Embryonic facial prominence (tissue), 1 donor: ENCODE data around the gene SLC1A2.

ENCODE experiments used
- DNase-seq: peaks from one replicate; pipeline ENCODE4 v3.0.0-alpha.2; 2016; ENCODE audit errors: extremely low spot score

Gene SLC1A2

DNA sequence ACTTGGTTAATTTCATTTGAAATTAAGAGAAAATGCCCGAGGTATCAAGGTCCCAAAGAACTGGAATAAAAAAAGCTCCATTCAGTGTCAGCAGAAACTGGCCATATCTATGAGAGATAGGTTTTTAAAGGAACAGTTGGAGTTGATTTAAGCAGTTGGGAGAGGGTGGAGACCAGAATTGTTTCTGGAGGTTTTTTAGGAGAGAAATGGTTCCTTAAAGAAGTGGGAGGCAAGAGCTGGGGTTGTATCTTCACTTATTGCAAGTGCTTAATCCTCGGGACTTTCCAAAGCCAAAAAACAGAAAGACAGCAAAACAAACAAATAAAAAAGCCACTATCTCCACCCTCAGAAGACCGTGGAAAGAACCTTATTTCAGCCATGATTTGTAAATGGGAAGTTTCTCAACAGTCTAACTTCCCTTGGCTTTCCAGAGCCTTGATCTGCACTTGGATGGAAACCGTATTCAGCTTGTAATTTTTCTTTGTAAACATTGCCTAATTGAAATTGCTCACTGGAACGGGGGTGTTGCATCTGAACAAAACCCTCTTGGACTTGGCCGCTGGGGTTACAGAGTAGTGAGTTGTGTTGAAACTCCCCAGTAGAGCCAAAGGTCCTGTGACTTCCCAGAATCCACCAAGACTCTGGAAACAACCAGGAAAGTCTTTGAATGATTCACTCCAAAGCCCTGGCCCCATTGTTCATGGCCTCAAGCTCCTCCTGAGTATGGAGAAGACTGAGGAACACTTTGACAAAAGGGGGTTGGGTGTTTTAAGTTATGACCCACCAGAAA is 115.6 kb downstream of the SLC1A2 start:
- DNase-seq, result no peak

DNA sequence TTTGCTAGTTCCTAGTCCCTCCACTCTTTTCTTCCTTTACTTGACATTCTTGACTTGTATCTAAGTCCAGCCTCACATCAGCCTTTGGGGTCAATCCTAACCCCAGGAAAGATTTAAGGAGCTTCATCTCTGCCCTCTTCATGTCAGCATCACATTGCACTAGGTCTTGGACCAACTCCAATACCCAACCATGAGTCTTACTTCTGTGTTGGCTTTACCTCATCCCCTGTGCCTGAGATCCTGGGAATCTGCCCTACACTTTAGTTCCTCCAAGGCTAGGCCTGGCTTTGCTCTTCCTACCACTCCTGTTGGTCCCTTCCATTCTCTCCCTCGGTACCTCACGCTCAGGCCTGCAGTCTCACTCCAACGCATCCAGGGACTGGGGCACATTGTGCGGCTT is 117.0 kb downstream of the SLC1A2 start:
- DNase-seq, result no peak

DNA sequence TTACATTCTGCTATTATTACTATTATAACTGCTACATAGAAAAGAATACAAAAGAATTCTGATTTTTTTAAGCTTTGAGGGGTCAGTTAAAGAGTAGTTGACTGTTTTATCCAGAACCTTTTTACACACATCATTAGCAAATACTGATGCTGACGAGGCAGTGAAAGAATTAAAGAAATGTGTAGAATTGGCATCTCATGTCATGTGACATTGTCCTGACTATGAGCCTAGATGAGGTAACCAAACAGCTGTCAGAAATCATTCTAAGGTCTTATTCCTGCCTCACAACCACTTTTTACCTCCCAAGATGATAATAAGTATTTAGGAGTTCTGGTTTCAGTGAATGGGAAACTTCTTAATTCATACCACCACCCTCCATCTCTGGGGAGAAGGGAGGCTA is 121.0 kb downstream of the SLC1A2 start:
- no peak for DNase-seq

DNA sequence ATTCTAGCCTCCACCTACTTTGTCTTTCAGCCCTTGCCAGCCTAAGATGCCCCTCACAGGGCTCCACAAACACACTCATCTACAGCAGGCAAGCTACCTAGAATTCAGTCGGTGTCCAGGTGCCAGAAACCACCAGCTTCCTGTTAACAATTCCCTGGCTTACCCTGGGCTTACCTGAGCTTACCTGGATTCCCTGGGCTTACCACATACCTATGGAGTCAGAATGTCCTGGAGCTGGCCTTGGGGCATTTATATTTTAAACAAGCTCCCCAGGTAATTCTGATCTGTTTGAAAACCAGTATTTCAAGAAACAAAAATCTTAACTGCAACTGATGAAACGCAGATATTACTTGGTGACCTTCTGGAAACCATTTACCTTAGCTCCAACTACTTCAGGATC is 123.6 kb downstream of the SLC1A2 start:
- DNase-seq, result no peak

DNA sequence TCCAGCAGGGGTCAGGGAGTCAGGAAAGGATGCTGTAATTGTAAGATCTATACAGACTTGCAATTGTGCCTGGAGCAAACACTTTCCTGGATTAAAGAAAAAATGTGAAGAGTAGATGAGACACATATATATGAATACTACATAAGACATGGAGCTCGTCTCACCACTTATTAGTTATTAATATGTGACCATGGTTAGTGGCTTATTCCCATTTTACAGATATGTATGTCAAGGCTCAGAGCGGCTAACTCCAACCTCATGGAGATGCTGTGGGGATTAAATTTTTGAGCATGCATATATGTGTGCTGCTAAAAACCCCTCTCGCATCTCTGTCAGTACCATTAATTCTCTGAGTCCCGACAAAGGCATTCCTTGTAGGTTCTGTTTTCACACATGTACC is 125.7 kb downstream of the SLC1A2 start:
- DNase-seq, result no peak

DNA sequence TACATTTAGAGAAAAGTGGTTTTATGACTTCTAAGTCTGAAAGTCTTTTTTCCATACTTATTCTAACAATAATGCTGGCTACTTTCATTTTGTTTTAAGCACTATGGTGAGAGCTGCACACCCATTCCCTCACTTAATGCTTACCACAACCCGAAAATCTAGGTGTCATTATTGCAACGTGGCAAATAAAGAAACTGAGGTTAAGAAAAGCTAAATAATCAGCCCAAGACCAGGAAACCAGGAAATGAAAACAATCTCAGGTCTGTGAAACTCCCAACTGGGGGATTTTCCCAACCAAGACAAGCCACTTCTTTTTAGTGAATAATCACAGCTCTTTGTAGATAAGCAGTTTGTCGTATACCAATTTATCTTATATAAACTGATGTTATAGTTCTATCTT is 126.3 kb downstream of the SLC1A2 start:
- no peak for DNase-seq

DNA sequence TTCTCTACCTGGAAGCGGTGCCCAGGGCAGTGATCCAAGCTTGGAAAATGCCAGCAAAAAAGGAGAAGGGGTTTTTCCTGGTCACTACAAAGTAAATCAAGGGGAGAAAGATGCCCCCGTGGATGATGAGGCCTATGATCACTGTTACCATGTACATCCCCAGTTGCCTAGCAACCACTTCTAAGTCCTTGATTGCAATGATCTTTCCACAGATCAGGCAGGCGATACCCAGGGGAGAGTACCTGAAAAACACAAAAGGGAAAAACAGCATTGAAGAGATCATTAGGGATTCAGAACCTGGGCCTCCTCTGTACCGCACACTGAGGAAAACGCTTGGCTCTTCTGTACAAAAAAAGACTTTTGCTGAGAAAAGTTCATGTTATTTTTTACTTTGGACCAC is 127.1 kb downstream of the SLC1A2 start:
- DNase-seq, result no peak

DNA sequence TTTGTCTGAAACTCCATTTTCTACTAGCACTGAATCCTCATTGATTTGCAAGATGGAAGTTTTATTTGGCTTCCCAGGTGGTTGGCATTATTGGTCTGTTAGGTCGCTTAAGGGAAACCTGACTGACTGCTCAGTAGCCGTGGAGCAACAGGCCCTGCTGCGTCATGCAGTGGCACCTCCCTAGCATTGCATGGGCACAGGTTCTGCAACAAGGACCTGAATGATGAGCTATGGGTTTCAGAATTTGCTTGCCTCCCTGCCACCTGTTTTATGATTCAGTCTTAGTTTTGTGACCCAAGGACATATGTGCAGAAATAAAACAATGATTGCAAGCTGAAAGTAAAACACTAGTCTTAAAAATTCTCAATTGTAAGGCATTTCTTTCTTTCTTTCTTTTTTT is 128.5 kb downstream of the SLC1A2 start:
- no peak for DNase-seq

DNA sequence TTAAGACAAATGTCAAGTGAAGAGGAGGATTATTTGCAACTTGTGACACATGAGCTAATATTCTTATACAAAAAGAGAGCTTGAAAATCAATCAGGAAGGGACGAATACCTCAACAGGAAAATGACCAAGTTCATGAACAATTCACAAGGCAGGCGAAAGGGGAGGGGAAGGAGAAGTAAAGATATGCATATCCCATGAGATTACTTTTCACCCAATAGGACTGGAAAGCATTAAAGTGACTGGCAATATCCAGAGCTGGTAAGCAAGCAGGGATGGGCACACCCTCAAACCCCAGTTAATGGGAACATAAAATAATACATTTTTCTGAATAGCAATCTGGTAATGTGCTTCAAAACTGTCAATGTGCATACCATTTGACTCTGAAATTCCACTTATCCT is 129.5 kb downstream of the SLC1A2 start:
- DNase-seq, result no peak

DNA sequence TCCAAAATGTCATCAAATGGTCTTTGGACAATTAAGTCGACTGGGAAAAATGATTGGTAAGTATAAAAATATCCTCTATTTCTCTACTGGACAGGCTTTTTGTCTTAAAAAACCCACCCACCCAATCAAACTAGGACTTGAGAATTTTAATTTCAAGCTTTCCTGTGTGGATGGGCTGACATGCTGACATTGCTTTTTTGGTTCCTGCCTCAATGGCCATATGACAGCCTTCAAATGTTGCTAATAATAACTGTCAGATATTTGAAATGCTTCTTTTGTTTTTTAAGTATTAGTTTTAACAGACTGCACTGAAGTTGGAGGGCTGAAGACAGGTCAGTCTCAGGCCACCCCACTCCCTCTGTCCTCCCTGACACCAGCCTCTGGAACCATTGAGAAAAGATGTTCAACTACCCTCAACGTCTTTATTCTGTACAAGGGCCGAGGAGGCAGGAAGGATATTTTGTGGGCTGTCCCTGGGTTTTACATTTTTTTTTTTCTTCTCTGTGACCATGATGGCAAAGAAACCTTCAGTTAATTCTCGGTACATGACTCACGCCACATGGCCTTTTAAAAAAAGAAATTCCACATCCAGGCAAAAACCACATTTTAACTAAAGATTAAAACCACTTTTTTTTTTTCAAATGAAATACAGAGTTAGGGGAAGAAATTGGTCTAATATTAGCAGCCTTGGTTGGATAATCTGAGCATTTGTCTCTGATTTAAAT is 130.4 kb downstream of the SLC1A2 start:
- no peak for DNase-seq

DNA sequence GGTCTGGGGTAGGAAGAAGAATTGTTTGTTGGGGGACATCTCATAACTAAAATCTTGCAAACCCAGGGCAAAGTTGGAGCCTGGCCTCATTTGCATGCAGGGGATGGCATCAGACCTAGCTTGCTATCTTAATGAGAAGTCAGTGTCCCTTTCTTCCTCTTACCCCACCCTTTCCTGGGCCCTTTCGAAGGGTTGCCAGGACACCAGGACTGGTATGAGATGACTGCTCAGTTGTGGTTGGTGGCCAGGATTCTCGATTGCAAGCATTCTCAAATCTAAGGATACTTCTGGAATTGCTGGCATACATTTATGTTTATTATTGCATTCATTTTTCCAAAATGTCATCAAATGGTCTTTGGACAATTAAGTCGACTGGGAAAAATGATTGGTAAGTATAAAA is 131.0 kb downstream of the SLC1A2 start:
- no peak for DNase-seq

DNA sequence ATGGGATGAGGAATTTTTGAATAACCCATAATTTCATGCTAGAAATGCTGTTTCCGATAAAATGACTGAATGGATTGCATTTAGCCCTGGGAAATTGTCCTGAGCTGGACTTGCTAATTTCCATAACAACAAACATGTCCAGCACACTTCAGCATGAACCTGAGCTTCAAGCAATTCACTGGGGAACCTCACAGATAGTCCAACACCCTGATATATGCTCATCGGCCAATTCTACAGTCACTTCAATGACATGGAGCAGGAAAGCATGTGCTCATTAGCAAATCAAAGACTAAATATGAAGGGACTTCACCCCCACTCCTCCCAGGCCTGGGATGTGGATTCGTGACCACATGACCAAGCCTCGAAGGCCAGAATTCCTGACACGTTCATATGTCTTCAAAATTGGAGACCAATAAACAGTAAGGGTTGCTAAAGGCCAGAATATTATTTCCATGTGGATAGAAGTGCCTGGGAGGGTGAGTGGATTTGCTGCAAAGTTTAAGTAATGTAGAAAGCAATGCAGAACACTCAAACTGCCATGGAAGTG is 131.9 kb downstream of the SLC1A2 start:
- DNase-seq, result no peak

DNA sequence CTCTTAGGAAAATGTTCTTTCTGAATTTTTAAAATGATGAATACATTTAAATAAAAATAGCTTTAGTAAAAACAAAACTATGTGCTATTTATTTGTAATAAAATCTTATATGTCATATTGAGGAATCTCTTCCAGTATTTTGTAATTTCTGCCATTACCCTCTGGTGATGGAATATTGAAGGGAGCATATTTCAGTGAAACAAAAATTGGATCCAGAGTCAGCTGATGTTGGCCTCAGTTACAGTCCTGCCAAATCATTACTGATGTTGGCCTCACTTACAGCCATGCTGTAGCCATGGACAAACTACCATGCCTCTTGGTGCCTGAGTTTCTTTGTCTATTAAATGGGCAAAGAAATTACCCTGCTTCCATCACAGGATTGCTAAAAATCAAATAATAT is 133.2 kb downstream of the SLC1A2 start:
- DNase-seq, result no peak

DNA sequence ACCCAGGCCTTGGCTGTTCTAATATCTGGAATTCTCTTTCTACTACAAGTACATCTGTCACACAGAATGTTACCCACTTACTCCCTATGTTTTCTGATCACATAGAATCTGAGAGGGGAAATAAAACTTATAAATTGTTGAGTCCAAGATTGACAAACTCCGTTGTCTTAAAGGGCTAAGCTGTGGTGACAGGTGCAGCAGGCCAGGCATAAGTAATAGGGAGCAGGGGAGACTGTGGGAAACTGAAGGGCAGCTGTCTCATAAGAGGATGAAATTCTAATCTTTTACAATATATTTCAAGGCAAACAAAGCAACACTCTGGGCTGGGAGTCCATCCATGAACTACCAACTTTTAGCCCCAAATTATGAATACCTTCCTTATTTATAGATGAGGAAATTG is 133.9 kb downstream of the SLC1A2 start:
- no peak for DNase-seq

DNA sequence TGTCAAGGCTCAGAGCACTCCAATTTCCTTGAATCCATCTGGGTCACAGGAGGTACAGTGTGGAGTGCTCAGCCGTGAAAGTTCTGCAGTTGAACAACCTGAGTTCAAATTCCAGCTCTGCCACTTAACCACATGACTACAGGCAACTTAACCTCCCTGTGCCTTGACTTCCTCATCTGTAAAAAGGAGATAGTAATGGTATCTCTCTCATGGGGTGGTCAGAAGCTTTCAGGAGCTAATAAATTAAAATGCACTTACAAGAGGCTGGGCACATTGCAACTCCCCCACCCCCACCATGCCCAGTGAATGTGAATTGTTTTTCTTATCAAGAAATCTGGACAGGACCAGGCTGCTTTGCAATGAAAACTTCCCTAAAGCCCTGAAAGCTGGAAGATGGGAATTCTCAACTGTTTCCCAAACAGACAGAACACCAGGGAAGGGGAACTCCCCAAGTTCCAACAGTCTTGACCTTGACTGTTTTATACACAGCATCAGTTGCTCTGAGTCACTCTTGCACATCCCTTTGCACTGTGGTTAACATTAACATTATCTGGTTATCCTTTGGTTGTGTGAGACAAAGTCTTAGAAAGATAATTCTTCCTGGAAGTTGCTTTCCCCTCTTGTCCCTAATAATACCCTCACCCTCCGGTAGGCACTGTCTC is 137.0 kb downstream of the SLC1A2 start:
- no peak for DNase-seq

DNA sequence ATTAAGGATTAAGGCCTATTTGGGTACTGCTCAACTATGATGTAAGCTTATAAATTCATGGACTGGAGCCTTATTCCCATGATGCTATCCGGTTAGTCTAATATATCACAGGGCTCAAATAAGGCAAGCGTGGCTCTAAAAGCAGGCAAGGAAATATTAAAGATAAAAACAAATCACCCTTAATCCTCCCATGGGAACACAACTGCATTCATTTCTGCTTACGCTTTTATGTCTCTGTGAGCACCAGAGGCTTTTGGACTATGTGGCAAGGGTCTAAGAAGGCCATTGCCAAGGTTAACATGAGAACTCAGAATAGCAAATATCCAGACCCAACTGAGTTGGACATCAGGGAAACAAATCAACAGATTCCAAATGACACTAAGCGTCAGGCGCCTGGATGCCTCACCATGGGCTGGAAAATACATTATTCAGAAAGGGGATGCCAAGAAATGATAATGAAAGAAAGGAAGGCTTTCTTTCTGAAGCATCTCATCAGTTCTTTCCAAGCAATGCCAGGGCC is 138.1 kb downstream of the SLC1A2 start:
- no peak for DNase-seq

DNA sequence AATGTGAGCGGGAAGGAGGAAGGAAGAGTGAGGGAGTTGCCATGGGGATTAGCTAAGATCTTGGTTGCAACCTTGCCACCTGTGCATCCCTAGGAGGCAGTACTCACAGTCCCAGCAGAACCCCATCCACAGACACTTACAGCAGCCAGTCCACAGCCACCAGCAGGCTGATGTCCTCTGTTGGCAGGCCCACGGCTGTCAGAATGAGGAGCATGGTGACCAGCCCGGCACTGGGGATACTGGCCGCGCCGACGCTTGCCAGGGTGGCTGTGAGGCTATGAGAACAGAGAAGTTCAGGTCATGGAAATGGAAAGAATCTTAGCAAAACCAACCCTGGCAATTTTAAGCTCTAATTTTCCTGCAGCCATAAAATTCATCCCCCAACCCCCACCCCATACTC is 138.6 kb downstream of the SLC1A2 start:
- DNase-seq, result no peak

DNA sequence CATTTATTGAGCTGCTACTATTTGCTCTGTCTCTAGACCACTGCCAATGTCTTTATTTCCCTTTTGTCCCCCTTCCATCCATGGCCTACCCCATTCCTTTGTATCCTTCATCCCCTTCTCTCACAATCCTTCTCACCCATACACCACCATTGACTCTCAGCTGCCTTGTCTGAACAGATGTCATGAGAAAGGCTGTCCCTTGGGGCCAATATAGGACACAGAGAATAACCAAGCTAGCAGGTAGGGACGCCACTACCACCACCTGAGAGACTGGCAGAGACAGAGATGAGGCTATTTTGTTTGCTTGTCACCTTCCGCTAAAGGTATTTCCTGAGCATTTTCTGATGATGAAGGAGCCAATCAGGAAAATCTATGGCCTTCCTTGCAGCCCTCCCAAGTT is 141.5 kb downstream of the SLC1A2 start:
- DNase-seq, result no peak

DNA sequence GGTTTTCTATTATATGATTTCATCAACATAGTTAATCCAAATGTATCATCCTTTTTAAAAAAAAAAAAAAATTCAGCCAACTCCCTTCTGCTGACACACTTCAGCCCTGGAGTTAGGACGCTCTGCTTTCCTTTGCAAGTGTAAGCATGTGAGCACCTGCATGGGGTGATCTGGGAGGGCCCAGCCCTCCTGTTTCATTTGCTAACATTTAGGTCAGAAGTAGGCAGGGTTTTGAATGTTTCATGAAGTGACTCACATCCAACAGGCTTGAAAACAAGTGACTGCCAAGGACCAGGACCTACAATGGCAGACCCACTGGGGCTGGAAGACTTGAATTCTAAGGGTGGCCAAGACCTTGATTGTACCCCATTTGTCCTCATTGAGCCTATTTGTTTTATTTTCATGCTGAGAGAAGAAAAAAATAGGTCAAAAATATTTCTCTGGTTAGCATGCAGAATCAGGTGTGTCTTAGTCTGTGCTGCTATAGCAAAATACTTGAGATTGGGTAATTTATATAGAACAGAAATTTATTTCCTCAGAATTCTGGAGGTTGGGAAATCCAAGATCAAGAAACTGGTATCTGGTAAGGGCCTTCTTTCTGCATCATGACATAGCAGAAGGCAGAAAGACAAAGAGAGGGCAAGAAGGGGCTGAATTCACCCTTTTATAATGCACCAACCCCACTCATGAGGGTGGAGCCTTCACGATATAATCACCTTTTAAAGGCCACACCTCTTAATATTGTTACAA is 142.8 kb downstream of the SLC1A2 start:
- no peak for DNase-seq

DNA sequence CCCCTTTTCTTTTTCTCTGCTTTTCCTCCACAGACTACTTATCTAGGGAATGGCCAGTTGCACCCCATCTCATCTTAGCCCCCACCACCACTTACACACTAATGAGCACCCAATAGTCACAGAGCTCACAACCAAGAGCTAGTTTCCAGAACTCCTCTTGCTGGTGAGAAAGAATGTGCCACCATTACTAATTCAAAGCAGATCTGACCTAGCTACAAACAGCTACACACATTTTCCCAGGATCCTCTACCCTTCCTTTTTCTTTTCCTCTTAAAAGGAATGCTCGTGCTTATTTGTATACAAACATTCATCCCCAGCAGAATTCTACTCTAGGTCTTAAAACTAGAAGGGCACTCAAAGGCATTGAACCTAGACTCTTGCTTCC is 143.6 kb downstream of the SLC1A2 start:
- DNase-seq, result no peak

DNA sequence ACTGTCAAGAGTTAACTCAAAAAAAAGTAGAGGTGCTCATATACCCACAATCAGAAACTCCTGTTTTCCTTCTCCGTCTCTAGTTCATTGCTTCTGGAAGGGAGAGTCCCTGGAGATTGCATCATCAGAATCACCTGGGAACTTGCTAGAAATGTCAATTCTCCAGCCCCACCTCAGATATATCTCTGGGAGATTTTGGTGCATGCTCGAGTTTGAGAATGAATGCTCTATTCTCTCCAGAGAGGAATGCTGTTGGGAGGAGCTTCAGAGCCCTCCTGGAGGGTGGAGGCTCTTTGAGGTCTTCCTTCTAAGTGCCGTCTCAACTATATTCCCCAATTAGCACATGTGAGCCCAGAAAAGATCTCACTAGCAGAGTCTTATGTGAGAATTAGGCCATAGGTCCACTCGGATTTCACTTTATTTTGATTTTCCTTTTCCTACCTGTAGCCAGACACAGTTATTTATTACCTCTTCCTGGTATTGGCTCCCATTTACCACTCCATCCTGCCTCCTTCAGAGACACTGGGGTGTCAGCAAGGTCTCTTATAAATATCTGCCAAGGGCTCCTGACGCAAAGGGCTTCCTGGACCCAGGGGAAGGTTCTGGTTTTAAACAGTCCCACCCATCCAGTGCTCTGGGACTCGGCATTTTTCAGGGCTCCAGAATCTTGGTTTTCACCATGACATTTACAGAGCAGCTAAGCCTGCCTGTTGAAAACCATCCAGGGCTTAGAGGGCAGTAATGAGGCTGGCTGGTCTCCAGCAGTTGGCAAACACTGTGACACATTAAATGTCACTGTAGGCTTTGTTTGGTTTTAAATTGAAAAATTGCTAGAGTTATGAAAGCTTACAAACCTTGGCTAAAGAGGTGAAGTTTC is 144.2 kb downstream of the SLC1A2 start:
- no peak for DNase-seq
